Breast epithelium (tissue), 4 donors: Measurements from ENCODE around the gene ING5. TPM values are rescaled to one million over a fixed set of nuclear protein-coding genes. Genes with fewer than 3 reads are reported as not detected.

ENCODE experiments used
- DNase-seq, 2 donors: peaks; one replicate each; pipeline ENCODE4 v3.0.0-alpha.2; 2019; ENCODE audit warnings: low spot score in 2 of 2
- H3K27ac ChIP-seq, 2 donors: fragments of 200-600 bp; sonication (generic) in 1 of 2; one replicate each; pipeline ENCODE4 v1.5.1; 2016 to 2019; ENCODE audit warnings: mild to moderate bottlenecking in 1 of 2
- H3K27me3 ChIP-seq, 2 donors: fragments of 200-600 bp; sonication (generic) in 1 of 2; one replicate each; pipeline versions ENCODE4 v1.5.1 to v1.6.0; 2017 to 2019; ENCODE audit warnings: control low read depth in 1 of 2, mild to moderate bottlenecking in 1 of 2
- H3K36me3 ChIP-seq: fragments of 200-600 bp; one replicate; pipeline ENCODE4 v1.5.1; 2019
- H3K4me1 ChIP-seq, 2 donors: fragments of 200-600 bp; sonication (generic); one replicate each; pipeline ENCODE4 v1.5.1; 2016 to 2019; ENCODE audit warnings: control low read depth in 1 of 2
- H3K4me3 ChIP-seq, 3 donors: fragments of 200-600 bp; sonication (generic); 1 replicate in 2 of 3; 2 replicates in 1 of 3; pipeline ENCODE4 v1.5.1; 2016 to 2019; ENCODE audit warnings: mild to moderate bottlenecking in 3 of 3, moderate library complexity in 2 of 3
- H3K9me3 ChIP-seq, 2 donors: fragments of 200-600 bp; sonication (generic) in 1 of 2; one replicate each; pipeline ENCODE4 v1.5.1; 2016 to 2019; ENCODE audit warnings: control low read depth in 1 of 2
- POLR2A ChIP-seq: fragments of 450-650 bp; IDR thresholded peaks from one replicate; pipeline ENCODE4 v1.6.1; 2016; ENCODE audit warnings: antibody characterized with exemption, mild to moderate bottlenecking, moderate library complexity
- POLR2AphosphoS5 ChIP-seq, 3 donors: sonication (generic); formaldehyde crosslinking; IDR thresholded peaks; one replicate each; pipeline ENCODE4 v1.6.1; 2017; ENCODE audit warnings: antibody characterized with exemption in 3 of 3
- intact Hi-C: fragments of 100-400 bp; cut with DNase I; formaldehyde crosslinking; loops from one replicate; pipeline ENCODE4 v1.15.1; 2023; ENCODE audit warnings: low total_unique reads
- total RNA-seq, 3 donors: library from RNA; depleted of rRNA; stranded (reverse); fragments of >200 nt; gene quantifications; one replicate each; pipeline ENCODE4 v1.1.0, GENCODE V29; 2016
- TF ChIP-seq, protein P1 (sequence below), 3 donors: fragments of 450-650 bp; IDR thresholded peaks; one replicate each; pipeline ENCODE4 v1.5.1; 2016 to 2017; ENCODE audit warnings: antibody characterized with exemption in 3 of 3, mild to moderate bottlenecking in 3 of 3, moderate library complexity in 3 of 3

ING5 gene
- total RNA-seq, 3 donors from 2014 or later: 29.6 to 49.0 (median 45.6) TPM

DNA sequence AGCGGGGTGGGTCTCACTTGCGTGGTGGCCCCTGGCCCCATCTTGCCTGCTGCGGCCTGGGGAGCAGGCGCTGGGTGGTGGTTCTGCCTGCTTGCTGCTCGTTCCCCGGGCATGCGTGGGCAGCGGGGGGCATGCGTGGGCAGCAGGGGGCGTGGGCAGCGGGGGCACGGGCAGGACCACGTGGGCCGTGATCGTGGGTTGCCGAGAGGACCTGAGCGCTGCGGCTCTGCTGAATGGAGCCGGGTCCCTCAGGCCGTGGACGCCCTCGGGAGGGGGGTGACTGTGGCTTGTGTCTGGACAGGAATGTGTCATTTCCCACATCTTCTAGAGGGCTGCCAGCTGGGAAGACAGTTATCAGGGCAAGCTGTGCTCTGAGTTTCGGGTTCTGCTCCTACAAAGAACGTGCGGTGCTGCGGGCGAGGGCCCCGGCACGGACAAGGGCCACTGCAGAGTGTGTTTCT lies 66.4 kb downstream of the ING5 start:
- H3K4me3 ChIP-seq: no peak overlapping the region
- no peaks in the 10 kb centered on the region for H3K4me1 ChIP-seq
- intact Hi-C loops: no loop called here
- TF ChIP-seq POLR2A (no peak), POLR2AphosphoS5 (IDR thresholded peaks at IDR 0.05) (no peak)
- TF ChIP-seq, protein P1, sequence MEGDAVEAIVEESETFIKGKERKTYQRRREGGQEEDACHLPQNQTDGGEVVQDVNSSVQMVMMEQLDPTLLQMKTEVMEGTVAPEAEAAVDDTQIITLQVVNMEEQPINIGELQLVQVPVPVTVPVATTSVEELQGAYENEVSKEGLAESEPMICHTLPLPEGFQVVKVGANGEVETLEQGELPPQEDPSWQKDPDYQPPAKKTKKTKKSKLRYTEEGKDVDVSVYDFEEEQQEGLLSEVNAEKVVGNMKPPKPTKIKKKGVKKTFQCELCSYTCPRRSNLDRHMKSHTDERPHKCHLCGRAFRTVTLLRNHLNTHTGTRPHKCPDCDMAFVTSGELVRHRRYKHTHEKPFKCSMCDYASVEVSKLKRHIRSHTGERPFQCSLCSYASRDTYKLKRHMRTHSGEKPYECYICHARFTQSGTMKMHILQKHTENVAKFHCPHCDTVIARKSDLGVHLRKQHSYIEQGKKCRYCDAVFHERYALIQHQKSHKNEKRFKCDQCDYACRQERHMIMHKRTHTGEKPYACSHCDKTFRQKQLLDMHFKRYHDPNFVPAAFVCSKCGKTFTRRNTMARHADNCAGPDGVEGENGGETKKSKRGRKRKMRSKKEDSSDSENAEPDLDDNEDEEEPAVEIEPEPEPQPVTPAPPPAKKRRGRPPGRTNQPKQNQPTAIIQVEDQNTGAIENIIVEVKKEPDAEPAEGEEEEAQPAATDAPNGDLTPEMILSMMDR (IDR thresholded peaks at IDR 0.05): no peak
- H3K27ac ChIP-seq: no peak overlapping the region
- H3K27me3 ChIP-seq: no peaks in the 10 kb centered on the region
- no peaks in the 10 kb centered on the region for H3K36me3 ChIP-seq
- H3K9me3 ChIP-seq: no peaks in the 10 kb centered on the region
- peak in 1 of 2 donors; percentile 10 for DNase-seq

DNA sequence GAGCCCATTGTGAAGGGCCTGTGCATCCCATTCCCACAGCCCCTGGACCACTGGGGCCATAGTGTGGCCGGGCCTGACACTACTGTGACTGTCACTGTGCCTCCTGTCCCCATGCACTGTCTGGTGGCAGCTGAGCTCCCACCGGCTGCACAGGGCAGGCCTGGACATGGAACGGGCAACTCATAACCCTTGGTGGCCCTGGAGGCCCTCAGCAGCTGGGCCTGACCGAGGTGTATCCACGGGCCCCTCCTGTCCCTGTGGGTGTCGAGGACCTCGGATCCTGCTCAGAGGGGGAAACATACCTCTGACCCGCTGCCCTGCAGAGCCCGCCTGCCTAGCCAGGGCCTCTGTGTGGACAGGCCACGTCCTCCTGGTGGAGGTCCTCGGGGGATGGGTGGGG lies 67.0 kb downstream of the ING5 start:
- Histone ChIP-seq H3K27me3 (peaks cover 0 to 4% of the 10 kb centered on the region in 2 donors), H3K4me1 (no peaks in the 10 kb centered on the region), H3K36me3 (no peaks in the 10 kb centered on the region), H3K27ac (no peak overlapping the region), H3K4me3 (no peak overlapping the region), H3K9me3 (no peaks in the 10 kb centered on the region)
- TF ChIP-seq, protein P1 (IDR thresholded peaks at IDR 0.05): no peak
- no peak for TF ChIP-seq POLR2A
- TF ChIP-seq POLR2AphosphoS5 (IDR thresholded peaks at IDR 0.05): no peak
- intact Hi-C loops: no loop called here
- DNase-seq: peak in 1 of 2 donors; percentile 10

DNA sequence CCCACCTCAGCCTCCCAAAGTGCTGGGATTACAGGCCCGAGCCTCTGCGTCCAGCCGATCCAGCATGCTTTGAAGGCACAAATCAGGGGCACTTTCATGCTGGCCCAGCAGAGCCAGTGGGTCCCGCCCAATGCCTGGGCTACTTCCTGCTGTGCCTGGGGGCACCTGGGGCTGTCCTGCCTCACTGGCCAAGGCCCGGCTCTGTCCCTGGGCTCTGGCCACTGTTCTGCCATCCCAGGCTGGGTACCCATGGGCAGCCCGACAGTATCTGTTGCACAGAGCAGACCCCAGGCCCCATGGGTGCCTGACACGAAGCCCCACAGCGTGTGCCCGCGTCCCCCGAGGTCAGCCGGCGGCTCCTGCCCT lies 68.0 kb downstream of the ING5 start:
- peak in 1 of 2 donors; percentile 12 for DNase-seq
- H3K4me3 ChIP-seq: no peak overlapping the region
- no peaks in the 10 kb centered on the region for H3K36me3 ChIP-seq
- no peaks in the 10 kb centered on the region for H3K9me3 ChIP-seq
- H3K27ac ChIP-seq: no peak overlapping the region
- intact Hi-C loops: no loop called here
- H3K4me1 ChIP-seq: no peaks in the 10 kb centered on the region
- TF ChIP-seq, protein P1 (IDR thresholded peaks at IDR 0.05): no peak
- TF ChIP-seq POLR2AphosphoS5 (IDR thresholded peaks at IDR 0.05) (no peak), POLR2A (no peak)
- H3K27me3 ChIP-seq: peaks cover 0 to 12% of the 10 kb centered on the region in 2 donors

DNA sequence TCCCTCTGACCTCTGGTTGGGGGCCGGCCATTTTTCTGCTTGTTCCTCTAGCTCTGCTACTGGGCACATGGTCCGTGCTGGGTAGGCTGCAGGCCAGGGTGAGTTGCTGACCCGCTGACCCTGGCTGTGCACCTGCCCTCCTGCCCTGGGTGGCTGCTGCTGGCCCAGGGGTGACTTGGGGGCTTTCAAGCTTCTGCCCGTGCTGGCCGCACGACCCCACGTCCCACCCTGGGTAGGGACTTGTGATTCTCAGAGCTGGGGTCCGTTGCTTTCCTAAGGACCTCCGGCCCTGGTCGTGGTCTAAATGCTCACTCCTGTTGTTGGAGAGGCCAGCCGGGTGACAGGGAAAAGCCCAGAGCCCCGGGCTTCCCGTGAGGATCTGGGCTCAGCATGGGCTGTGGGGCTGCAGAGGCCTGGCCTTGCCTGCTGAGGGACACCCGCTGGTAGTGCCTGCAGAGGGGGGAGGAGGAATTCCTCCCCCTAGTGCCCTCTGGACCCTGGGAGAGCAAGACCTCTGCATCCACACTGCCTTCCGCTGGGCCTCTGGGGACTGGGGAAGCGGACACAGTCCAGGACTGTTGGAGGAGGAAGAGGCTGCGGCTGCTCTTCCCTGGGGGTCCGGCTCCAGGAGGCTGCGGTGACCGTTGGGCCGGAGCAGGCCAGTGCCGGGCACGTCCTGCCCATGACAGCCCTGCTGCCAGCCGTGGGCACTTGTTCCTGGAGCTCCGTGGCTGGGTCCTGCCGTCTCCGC lies 68.5 kb downstream of the ING5 start:
- intact Hi-C loops: no loop called here
- H3K27ac ChIP-seq: no peak overlapping the region

DNA sequence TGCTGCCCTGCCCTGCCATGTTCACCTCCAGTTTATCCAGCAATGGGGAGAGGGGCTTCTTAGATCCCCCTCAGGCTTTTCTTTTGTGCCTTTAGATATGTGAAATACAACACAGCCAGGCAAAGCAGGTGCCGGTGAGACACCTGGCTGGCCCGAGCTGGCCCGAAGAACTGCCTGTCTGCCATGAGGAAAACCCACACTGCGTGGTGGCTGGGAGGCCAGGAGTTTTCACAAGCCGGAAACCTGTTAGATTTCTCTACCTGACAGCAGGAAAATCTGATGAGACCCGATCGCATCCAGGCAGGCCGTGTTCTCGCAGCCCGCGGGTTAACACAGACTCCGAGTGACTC lies 69.1 kb downstream of the ING5 start:
- H3K27ac ChIP-seq: no peak overlapping the region
- H3K27me3 ChIP-seq: peaks cover 0 to 16% of the 10 kb centered on the region in 2 donors
- intact Hi-C loops: no loop called here
- no peak for DNase-seq
- no peaks in the 10 kb centered on the region for H3K36me3 ChIP-seq
- H3K4me1 ChIP-seq: no peaks in the 10 kb centered on the region
- TF ChIP-seq, protein P1 (IDR thresholded peaks at IDR 0.05): no peak
- TF ChIP-seq POLR2AphosphoS5 (IDR thresholded peaks at IDR 0.05) (no peak), POLR2A (no peak)
- no peak overlapping the region for H3K4me3 ChIP-seq
- H3K9me3 ChIP-seq: no peaks in the 10 kb centered on the region

More for the DNA sequence above, 68.5 kb downstream of the ING5 start:
- Histone ChIP-seq H3K27me3 (peaks cover 0 to 16% of the 10 kb centered on the region in 2 donors), H3K9me3 (no peaks in the 10 kb centered on the region), H3K36me3 (no peaks in the 10 kb centered on the region), H3K4me3 (no peak overlapping the region), H3K4me1 (no peaks in the 10 kb centered on the region)
- no peak for TF ChIP-seq POLR2AphosphoS5 (IDR thresholded peaks at IDR 0.05)
- no peak for TF ChIP-seq POLR2A
- TF ChIP-seq, protein P1 (IDR thresholded peaks at IDR 0.05): no peak
- peak in 1 of 2 donors; percentile 12 for DNase-seq
